Measurements from ENCODE around the gene CDK15.

GRCh38 chr2:201781557-201782051, 24.7 kb upstream of the CDK15 start:
- TF ChIP-seq EZH2 (IDR thresholded peaks at IDR 0.05; ENCODE audit: low read depth) (no peak), CTCF (conservative IDR thresholded peaks at IDR 0.05) (no peak)

Data from PC-9 (cell line).